AG04450 (cell line): ENCODE measurements around the gene SLC24A2. TPM values are rescaled to one million over a fixed set of nuclear protein-coding genes. Genes with fewer than 3 reads are reported as not detected.

Experiments
- CTCF ChIA-PET: fragments of 300-600, 350-600 bp; formaldehyde crosslinking; extraction: SDS; loops from one replicate; lab custom pipeline; 2022; ENCODE audit warnings: antibody characterized with exemption, inconsistent platforms; lab: Charles Lee
- POLR2A ChIA-PET: fragments of 350-600 bp; formaldehyde crosslinking; extraction: SDS; loops from one replicate; lab custom pipeline; 2021; ENCODE audit warnings: antibody characterized with exemption, inconsistent platforms; lab: Yijun Ruan, JAX
- DNase-seq: peaks from one replicate; pipeline ENCODE4 v3.0.0-alpha.2; 2011; ENCODE audit warnings: low read depth, low spot score
- H3K27ac ChIP-seq: one replicate; pipeline ENCODE4 v1.5.1; 2012; ENCODE audit warnings: low read depth, low read length, control low read depth
- H3K27me3 ChIP-seq: one replicate; pipeline ENCODE4 v1.6.0; 2012; ENCODE audit warnings: low read length; ENCODE audit not compliant: control insufficient read depth, insufficient read depth
- H3K4me3 ChIP-seq: 2 replicates; pipeline ENCODE4 v1.5.1; 2011; ENCODE audit warnings: mild to moderate bottlenecking, low read depth, low read length, control low read depth
- H3K9me3 ChIP-seq: 2 replicates; pipeline ENCODE4 v1.5.1; 2012; ENCODE audit warnings: low read length; ENCODE audit not compliant: control insufficient read depth, insufficient read depth
- polyA plus RNA-seq: library from polyadenylated mRNA; depleted of rRNA; stranded (reverse); fragments of >200 nt; gene quantifications from 2 replicates; pipeline ENCODE4 v1.2.3, GENCODE V29; 2011
- TF ChIP-seq, protein P1 (sequence below): IDR thresholded peaks from 2 replicates; pipeline ENCODE4 v1.5.1; 2011; ENCODE audit warnings: low read depth, low read length, control low read depth, inconsistent platforms

The SLC24A2 gene
- polyA plus RNA-seq, 1 experiment, result not detected

DNA sequence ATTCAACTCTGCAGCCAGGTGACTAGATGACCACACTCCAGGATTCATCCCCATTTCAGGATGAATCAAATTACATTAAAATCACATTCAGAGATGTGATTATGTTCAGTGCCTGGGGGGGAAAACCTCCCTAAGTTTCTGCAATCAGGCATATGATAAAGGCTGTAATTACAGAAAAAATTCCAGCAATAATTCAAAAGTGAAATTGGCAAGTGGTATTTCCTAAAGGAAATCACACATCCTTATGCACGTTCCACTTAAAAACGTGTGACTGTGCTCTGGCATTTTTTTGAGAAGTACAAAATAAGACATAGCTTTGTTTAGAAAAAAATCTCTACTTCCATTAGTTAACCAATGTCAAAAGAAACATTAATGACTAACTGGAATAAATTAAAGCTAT lies 5.3 kb downstream of the SLC24A2 start:
- CTCF ChIA-PET, result no interaction called here
- Histone ChIP-seq H3K27ac (no peak overlapping the region), H3K27me3 (peaks cover 7% of the 10 kb centered on the region), H3K9me3 (no peaks in the 10 kb centered on the region; the same call in 1 of the 2 replicates), H3K4me3 (no peak overlapping the region)
- no peak for DNase-seq
- TF ChIP-seq, protein P1, sequence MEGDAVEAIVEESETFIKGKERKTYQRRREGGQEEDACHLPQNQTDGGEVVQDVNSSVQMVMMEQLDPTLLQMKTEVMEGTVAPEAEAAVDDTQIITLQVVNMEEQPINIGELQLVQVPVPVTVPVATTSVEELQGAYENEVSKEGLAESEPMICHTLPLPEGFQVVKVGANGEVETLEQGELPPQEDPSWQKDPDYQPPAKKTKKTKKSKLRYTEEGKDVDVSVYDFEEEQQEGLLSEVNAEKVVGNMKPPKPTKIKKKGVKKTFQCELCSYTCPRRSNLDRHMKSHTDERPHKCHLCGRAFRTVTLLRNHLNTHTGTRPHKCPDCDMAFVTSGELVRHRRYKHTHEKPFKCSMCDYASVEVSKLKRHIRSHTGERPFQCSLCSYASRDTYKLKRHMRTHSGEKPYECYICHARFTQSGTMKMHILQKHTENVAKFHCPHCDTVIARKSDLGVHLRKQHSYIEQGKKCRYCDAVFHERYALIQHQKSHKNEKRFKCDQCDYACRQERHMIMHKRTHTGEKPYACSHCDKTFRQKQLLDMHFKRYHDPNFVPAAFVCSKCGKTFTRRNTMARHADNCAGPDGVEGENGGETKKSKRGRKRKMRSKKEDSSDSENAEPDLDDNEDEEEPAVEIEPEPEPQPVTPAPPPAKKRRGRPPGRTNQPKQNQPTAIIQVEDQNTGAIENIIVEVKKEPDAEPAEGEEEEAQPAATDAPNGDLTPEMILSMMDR, result no peak
- POLR2A ChIA-PET, result no interaction called here

DNA sequence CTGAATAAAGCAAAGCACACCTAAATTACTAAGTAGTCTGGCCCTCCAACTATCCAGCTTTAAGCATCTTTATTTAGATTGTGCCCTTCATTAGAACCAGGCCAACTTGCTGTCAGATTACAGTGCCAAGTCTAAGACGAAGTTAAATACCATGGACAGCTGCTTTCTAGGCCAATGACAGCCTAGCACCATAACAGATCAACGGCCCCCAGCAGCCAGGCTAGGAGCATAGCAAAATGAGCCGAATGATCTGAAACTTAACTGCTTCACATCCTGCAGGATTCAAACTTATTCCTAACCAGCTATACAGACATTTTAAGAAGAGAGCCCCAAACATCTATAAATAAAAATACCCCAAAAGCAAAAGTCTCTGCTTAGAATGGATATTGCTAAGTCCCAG lies 6.8 kb downstream of the SLC24A2 start:
- Histone ChIP-seq H3K4me3 (no peak overlapping the region), H3K27ac (no peak overlapping the region), H3K27me3 (no peaks in the 10 kb centered on the region), H3K9me3 (no peaks in the 10 kb centered on the region; the same call in 1 of the 2 replicates)
- ChIA-PET CTCF (no interaction called here), POLR2A (no interaction called here)
- TF ChIP-seq, protein P1, result no peak
- no peak for DNase-seq

DNA sequence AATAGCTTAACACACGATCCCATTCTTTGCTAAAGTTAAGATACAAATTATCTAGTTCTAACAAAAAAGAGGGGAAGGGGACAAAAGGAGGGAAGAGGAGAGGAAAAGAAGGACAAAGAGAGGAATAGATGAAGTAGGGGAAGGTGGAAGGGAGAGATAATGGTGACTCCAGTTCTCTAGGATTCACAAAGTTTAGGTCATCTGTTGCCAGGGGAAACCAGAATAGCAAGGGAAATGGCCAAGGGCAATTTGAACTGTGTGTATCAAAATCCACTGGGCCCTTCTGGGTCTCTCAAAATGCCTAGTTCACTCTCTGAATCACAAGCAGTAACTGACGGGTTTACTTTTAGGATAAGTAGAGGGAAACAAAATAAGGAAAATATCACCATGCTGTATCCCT lies 7.6 kb downstream of the SLC24A2 start:
- ChIA-PET POLR2A (no interaction called here), CTCF (no interaction called here)
- Histone ChIP-seq H3K4me3 (no peak overlapping the region), H3K27ac (no peak overlapping the region), H3K9me3 (no peaks in the 10 kb centered on the region; the same call in 1 of the 2 replicates), H3K27me3 (no peaks in the 10 kb centered on the region)
- DNase-seq, result no peak
- TF ChIP-seq, protein P1, result no peak

DNA sequence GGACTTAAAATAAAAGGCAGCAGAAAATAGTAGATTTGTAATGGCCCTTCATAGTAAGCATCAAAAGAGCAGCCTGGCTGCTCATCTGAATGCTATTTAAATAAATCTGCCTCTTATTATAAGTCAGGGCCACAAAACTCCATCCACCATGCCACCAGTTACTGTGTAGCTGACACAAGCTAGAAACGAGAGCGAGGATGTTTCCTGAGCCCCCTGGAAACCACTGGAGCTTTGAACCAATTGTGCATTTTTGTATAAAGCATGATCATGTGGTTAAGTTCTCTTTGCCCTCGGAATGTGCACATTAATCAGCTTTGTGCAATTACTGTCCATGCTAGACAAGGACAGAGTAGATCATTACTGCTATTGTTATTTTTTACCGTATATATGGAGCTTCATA lies 17.4 kb downstream of the SLC24A2 start:
- TF ChIP-seq, protein P1, result no peak
- Histone ChIP-seq H3K4me3 (no peak overlapping the region), H3K27me3 (no peaks in the 10 kb centered on the region), H3K9me3 (no peaks in the 10 kb centered on the region), H3K27ac (no peak overlapping the region)
- ChIA-PET POLR2A (no interaction called here), CTCF (no interaction called here)
- no peak for DNase-seq

DNA sequence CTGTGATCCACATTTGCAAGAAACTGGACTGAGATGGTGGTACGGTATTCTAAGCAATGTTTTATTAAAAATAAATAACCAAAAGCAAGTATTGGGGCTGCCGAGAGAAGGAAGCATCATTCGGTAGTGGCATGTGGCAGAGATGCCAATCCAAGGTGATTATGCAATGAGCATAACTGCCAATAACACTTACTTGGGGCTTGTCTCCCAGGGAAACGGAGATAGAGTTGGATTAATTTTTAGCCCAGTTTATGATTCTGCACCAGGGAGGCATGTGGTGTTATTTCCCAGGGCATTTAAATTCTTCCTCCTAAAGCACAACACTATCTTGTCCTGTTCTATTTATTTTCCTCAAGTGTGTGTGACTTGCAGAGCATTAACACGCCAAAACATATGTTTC lies 17.9 kb downstream of the SLC24A2 start:
- CTCF ChIA-PET, result no interaction called here
- TF ChIP-seq, protein P1, result no peak
- Histone ChIP-seq H3K9me3 (no peaks in the 10 kb centered on the region), H3K27ac (no peak overlapping the region), H3K27me3 (no peaks in the 10 kb centered on the region), H3K4me3 (no peak overlapping the region)
- DNase-seq, result no peak
- POLR2A ChIA-PET, result no interaction called here
